Activated CD8-positive, alpha-beta memory T cell treated with anti-CD3 and anti-CD28 coated beads for 1 hour (primary cell): ENCODE data around the gene SELENOV.
"Not testable (repeated sequence)": the region's sequence is repeated elsewhere in the genome, so short reads cannot be mapped to it uniquely, and the experiment has no call there.

Source experiments
- DNase-seq, 2 donors: peaks; one replicate each; pipeline ENCODE4 v3.0.0-alpha.2; 2020; ENCODE audit warnings: low read depth in 1 of 2; ENCODE audit errors: extremely low read depth in 1 of 2

Gene SELENOV, protein sequence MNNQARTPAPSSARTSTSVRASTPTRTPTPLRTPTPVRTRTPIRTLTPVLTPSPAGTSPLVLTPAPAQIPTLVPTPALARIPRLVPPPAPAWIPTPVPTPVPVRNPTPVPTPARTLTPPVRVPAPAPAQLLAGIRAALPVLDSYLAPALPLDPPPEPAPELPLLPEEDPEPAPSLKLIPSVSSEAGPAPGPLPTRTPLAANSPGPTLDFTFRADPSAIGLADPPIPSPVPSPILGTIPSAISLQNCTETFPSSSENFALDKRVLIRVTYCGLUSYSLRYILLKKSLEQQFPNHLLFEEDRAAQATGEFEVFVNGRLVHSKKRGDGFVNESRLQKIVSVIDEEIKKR

DNA sequence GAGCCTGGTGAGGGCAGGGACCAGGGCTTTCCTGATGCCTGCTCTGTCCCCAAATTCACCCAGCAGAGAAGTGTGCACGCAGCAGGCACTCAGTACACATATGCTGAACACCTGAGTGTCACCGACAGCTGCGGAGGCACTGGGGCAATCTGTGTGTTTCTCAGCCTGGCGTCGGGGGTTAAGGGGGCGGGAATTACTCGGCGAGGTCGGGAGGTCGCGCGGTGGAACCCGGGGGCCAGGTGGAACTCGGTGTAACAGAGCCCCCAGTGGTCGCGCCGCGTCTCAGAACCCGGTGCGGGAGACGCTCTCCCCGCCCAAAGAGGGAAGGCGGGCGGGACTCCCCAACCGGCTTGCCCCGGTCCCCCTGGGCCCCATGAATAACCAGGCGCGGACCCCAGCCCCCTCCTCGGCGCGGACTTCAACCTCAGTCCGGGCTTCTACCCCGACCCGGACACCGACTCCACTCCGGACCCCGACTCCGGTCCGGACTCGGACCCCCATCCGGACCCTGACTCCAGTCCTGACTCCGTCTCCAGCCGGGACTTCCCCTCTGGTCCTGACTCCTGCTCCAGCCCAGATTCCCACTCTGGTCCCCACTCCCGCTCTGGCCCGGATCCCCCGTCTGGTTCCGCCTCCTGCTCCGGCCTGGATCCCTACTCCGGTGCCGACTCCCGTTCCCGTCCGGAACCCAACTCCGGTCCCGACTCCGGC is at the start of gene SELENOV:
SELENOV (plus strand) TSS at position 300 of the 711 bp plus-strand sequence; CDS start at position 374, 74 bp downstream.
- no peak for DNase-seq

DNA sequence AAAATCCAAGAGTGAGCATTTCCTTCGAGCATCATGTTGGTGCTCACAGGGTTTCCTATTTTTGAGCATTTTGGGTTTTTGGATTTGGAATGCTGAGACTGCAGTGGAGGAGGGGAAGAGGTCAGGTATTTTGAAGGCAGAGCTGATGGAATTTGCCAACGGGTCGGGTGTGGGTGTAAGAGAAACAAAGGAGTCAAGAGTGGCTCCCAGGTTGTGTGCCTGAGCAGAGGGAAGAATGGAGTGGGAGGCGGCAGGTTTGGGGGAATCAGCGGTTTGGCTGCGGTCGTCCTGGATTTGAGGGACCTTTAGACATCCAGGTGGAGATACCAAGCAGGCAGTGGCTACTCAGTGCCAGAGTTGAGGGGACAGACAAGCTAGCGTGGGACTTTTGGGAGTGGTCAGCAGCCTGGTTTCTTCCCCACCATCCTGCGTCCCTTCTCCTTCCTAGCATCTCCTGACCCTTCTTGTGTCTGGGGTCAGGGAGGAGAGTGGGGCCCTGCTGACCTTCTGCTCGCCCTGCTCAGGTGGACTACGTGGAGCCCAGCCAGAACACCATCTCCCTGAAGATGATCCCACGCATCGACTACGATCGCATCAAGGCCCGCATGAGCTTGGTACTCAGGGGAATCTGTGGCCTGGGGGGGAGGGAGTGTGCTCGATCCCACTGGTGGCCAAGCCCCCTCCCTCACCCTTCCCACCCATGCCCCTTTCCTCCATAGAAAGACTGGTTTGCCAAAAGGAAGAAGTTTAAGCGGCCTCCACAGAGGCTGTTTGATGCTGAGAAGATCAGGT is 48.8 kb upstream of the SELENOV start:
- DNase-seq = no peak

DNA sequence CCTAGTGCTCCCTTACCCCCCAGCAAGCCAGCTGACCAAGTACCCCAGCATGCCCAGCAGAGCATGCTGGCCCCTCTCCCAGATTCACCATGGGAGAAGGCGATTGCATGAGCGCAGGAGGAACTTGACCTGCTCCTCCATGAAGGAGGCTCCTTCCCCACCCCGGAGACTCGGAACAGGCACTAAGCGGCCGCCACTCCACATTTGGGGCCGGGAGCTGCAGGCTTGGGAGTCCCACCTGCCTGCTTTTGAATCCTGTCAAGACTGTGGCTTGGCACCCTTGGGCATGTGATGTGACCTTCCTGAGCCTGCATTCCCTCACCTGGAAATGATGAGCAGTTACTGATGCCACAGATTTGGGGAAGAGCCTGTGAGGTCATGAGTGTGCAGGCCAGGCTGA is 47.0 kb upstream of the SELENOV start:
- no peak for DNase-seq

DNA sequence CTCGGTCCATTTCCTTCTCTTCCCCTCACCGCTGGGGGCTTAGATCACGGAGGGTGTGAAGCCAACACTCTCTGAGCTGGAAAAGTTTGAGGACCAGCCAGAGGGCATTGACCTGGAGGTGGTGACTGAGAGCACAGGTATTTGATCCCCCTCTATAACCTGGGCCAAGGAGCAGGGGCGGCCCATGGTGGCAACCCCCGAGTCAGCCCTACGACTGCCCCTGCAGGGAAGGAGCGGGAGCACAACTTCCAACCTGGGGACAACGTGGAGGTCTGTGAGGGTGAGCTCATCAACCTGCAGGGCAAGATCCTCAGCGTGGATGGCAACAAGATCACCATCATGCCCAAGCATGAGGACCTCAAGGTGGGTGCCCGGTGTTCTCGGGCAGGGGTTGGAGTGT is 45.9 kb upstream of the SELENOV start:
- no peak for DNase-seq

DNA sequence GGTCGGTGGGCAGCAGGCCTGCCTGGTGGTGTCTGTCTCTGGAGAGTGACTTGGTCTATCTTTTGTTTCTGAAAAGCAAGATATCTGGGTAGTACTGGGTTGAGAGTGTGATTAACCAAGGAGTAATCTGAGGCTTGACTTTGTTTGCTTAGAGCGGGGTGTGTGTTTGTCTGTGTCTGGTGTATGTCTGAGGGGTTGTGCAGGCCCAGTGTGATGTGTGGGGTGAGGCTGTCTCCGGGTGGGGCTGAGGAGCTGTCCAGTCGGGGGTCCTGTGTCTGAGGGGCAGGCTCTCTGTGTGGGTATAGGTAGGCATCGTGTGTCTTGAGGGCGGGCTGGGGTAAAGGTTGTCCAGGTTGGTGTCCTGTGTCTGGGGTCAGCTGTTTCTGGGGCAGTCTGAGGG is 45.4 kb upstream of the SELENOV start:
- DNase-seq = no peak

DNA sequence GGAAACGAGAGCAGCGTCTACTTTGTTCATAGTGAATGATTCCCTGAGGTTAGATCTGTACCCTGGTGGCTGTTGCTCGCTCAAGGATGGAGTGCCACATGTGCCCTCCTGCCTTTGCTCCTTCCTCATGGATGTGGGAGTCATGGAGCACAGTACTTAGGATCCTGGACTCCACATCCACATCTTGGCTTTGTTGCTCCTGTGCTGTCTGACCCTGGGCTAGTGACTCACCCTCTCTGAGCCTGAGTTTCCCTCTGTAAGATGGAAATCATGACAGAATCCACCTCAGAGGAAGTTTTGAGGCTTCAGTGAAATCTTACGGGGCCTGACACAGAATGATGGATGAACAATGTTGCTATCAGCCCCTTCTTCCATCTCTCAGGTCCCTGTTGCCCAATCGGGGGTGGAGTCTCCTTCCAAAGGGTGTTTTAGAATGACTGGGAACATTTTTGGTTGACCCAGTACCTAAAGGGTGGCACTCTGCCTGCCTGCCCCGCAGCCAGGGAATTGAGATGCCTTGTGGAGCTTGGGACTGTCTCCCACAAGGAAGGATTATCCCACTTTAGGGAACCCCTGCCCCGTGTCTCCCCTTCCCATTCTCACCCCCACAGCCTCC is 44.1 kb upstream of the SELENOV start:
- DNase-seq = no peak

DNA sequence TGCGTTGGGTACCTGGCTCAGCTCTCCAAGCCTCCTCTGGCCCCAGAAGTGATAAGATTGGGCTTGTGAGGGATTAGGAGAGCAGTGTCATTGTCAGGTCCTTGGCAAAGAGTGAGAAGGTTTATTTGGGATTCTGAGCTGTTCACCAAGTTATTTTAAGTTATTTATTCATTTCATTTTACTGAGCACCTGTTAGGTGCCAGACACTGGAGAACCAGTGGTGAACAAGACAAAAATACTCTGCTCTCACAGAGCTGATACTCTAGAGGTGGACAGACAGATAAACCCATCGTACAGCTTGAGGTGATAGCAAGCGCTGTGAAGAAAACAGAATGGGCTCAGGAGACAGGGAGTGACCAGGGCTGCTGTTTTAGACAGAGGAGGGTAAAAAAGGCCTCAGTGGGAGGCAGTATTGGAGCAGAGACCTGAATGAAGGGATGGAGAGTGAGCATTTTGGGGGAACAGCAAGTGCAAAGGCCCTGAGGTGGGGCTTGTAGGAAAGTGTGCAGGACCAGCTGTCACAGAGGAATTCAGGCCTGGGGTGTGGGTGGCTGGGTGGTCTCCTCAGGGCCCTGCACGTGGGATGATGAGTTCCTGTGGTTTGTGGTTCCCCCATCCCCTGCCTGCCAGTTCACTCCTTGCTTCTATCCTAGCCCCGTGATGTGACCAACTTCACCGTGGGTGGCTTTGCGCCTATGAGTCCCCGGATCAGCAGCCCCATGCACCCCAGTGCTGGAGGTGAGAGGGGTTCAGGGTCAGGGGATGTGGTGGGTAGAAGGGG is 43.0 kb upstream of the SELENOV start:
- no peak for DNase-seq

DNA sequence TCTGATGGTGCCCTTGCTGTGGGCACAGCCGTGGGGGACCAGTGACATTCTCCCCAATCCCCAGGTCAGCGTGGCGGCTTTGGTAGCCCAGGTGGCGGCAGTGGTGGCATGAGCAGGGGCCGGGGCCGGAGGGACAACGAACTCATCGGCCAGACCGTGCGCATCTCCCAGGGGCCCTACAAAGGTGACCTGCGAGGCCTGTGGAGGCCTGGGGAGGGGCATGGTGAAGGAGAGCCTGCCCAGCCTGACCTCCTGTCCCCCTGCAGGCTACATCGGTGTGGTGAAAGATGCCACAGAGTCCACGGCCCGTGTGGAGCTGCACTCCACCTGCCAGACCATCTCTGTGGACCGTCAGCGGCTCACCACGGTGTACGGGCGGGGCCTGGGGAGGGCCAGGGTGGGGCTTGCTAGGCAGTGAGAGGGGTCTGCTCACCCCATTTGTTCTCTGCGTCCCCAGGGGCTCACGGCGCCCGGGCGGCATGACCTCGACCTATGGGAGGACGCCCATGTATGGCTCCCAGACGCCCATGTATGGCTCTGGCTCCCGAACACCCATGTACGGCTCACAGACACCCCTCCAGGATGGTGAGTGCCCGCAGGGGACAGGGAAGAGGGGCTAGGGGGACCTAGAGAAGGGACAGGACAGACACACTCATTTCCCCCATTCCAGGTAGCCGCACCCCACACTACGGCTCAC is 42.0 kb upstream of the SELENOV start:
- no peak for DNase-seq

DNA sequence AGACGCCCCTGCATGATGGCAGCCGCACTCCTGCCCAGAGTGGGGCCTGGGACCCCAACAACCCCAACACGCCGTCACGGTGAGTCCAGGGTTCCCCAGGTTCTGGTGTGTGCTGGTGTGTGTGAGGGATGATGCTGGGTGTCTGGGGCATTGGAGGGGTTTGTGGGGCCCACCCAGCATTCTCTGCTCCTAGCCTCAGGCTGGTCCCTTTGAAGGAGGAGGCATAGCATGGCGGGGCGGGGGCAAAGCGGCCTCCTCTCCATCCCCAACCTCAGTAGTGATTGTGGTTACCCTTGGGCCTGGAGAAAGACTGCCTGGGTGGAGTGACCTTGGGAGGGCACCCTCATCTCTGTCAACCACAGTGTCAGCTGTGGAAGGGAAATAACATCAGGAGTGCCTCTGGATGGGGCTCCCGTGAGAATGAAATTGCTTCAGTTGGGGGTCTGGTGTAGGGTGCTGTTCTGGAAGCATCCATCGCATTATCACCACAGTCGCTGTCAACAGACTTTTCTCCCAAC is 41.4 kb upstream of the SELENOV start:
- DNase-seq = no peak

DNA sequence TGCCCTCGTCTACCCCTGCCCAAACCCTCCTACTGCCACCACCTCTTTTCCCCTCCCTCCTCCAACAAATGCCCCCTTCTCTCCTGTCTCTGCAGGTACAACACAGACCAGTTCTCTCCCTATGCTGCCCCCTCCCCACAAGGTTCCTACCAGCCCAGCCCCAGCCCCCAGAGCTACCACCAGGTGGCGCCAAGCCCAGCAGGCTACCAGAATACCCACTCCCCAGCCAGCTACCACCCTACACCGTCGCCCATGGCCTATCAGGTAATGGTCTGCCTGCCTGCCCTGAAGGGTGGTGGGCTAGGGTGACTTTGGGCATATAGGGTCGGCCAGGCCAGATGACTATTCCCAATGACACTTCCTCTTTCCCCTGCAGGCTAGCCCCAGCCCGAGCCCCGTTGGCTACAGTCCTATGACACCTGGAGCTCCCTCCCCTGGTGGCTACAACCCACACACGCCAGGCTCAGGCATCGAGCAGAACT is 40.8 kb upstream of the SELENOV start:
- peak; percentile 38 to 64 for DNase-seq

DNA sequence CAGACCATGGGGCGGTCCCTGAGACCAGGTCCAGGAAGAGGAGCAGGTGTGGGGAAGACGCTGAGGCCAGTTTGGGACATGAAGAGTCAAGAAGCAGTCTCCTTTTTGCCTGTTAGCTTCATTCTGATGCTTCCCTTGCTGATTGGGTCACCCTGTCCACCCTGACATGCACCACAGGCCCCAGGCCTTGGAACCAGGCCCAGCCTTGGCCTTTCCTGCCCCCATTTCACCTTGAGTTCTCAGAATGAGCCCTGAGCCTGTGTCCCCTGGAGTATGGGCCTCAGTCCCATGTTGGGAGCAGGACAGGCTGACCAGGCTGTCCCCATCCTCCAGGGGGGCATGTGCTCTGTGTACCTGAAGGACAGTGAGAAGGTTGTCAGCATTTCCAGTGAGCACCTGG is 39.2 kb upstream of the SELENOV start:
- DNase-seq = no peak

DNA sequence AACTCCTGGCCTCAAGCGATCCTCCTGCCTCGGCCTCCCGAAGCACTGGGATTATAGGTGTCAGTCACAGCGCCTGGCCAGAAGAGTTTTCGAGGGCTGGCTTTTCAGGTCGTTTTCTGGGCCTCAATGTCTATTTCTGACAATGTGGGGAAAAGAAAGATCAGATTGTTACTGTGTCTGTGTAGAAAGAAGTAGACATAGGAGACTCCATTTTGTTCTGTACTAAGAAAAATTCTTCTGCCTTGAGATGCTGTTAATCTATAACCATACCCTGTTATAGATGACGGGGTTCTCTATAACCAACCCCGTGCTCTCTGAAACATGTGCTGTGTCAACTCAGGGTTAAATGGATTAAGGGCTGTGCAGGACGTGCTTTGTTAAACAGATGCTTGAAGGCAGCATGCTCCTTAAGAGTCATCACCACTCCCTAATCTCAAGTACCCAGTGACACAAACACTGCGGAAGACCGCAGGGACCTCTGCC is 35.6 kb upstream of the SELENOV start:
- DNase-seq = not testable (repeated sequence)

DNA sequence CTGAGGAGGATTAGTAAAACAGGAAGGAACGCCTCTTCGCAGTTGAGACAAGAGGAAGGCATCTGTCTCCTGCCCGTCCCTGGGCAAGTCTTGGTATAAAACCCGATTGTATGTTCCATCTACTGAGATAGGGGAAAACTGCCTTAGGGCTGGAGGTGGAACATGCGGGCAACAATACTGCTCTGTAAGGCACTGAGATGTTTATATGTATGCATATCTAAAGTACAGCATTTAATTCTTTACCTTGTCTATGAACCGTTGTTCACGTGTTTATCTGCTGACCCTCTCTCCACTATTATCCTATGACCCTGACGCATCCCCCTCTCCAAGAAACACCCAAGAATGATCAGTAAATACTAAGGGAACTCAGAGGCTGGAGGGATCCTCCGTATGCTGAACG is 35.0 kb upstream of the SELENOV start:
- no peak for DNase-seq

DNA sequence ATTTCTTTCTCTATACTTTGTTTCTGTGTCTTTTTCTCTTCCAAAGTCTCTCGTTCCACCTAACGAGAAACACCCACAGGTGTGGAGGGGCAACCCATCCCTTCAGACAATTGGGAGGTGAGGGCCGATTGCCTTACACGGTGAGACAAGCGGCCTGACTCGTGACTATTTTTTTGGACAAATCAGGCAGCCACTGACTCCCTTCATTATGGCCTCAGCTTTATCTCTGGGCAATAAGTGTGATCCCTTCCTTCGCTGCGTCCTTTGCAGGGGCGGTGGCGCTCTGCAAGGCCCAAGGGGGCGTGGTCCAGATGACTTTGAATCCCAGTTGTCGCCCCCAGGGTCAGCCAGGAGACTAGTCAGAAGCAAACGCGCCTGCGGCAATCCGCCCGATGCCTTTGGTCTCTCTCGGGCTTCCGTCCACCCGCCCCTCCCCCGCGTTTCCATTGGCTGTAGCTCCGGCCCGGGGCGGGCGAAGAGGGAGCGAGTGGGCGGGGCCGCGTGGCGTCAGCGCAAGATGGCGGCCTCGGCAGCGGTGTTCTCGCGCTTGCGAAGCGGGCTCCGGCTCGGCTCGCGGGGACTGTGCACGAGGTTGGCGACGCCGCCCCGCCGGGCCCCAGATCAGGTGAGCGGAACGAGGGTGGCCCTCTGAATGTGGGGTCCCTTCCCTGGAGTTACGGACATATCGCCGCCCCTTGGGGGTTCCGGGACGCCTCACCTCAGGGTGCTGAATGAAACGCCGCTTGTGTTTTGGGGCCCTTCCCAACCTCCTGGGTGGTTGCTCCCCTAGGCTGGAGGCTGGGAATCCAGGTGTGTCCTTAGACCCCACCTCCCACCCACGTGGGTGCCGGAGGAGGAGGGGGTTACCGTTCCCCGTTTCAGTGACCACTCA is 34.4 kb upstream of the SELENOV start, which contains the start of gene TIMM50:
TIMM50 (plus strand) TSS at position 502 of the 892 bp plus-strand sequence; CDS start at position 518, 16 bp downstream.
- DNase-seq = peak; percentile 94 to 98

DNA sequence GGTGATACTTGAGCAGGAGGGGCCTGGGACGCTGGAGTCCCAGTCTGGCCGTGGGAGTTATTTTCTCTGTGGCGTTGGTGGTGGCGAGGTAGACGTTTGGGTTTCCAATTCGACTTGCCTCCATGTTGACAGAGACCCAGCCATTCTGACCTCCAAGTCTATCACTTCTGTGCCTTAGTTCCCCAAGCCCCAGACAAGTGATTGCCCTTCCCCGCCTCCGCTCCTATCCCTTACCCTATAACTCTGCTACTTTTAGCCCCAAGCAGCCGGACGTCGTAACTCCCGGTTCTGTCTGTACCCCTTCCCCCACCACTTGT is 33.8 kb upstream of the SELENOV start:
- no peak for DNase-seq

DNA sequence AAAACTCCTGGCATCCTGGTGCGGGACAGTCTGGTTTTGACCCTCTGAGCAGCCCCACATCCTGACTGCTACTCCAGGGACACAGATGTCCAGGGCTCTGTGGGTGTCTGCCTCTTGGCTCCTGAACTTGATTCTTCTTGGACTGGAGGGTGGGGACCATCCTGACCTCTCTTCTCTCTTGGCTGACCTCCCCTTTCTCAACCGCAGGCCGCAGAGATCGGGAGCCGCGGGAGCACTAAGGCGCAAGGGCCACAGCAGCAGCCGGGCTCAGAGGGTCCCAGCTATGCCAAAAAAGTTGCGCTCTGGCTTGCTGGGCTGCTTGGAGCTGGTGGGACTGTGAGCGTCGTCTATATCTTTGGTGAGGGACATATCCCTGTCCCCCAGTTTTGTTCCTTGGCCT is 33.3 kb upstream of the SELENOV start:
- no peak for DNase-seq

DNA sequence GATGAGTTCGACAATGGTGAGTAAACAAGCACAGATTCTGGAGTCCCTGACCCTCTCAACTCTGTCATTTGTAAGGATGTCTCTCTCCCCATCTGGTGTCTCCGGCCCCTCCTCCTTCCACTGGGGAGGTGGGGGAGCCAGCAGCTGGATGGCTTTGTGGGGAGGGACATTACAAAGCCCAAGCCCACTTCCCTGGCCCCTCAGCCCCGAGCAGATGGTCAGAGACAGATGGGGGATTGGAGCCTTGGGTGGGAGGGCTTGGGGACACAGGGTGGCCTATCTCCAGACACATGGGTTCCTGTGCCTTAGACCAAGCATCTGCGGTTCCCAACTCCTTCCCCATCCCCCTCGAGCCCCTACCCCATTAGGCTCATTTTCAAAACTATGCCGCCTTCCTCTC is 31.8 kb upstream of the SELENOV start:
- DNase-seq = no peak

DNA sequence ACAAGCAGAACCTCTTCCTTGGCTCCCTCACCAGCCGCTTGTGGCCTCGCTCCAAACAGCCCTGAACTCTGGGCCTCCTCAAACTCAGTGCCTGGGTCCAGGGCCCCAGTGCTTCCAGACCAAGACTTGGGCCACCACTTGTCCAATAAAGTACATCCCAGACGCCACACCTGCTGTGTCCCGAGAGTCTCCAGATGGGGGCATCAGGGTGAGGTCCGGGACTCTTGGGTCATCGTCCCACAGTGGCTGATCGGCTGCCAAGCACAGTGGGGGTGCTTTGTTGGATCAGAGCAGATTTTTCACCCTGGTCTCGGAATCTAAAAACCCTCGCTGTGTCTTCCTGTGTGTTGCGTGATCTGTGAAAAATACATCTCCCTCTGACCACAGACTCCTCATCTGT is 25.2 kb upstream of the SELENOV start:
- no peak for DNase-seq
